HCT116 (cell line): Measurements from ENCODE around the gene SOX6. TPM values are rescaled to one million over a fixed set of nuclear protein-coding genes. Genes with fewer than 3 reads are reported as not detected.

Source experiments
- ATAC-seq: fragments of 200-7000 bp; cut with Tn5 transposase; 2 replicates; pipeline ENCODE4 v1.9.1; 2020; ENCODE audit warnings: mild to moderate bottlenecking, moderate library complexity
- BruUV-seq: library from RNA; stranded (reverse); fragments of 400-500 nt; replicated peaks from 2 replicates; lab custom pipeline; 2021; lab: Mats Ljungman, UMichigan
- CTCF ChIA-PET: fragments of 300-600 bp; sonication (Branson Sonifier 250); formaldehyde crosslinking; loops from one replicate; lab custom pipeline; 2021; ENCODE audit warnings: antibody characterized with exemption; lab: Charles Lee
- POLR2A ChIA-PET: fragments of 300-600, 350-600 bp; sonication (Branson Sonifier 250); formaldehyde crosslinking; loops from one replicate; lab custom pipeline; 2021; ENCODE audit warnings: antibody characterized with exemption; lab: Charles Lee
- RAD21 ChIA-PET, 2 experiments: fragments of 300-600 bp; sonication (Branson Sonifier 250); formaldehyde crosslinking; loops; one replicate each; lab custom pipeline; 2023; ENCODE audit warnings: low total read pairs in 2 of 2; ENCODE audit not compliant: uncharacterized antibody in 2 of 2, unreplicated experiment in 2 of 2, low non-redundant PET in 1 of 2; lab: Charles Lee
- DNase-seq: peaks from one replicate; pipeline ENCODE4 v3.0.0-alpha.2; 2010; ENCODE audit warnings: low read depth, low spot score
- H2AFZ ChIP-seq: fragments of 200-600 bp; shearing (Covaris generic), sonication (generic); 2 replicates; pipeline ENCODE4 v1.6.1; 2017; ENCODE audit warnings: low read depth, mixed run types, mixed read lengths, antibody characterized with exemption, low read length; ENCODE audit not compliant: poor library complexity, severe bottlenecking
- H3K27ac ChIP-seq: 2 replicates; pipeline ENCODE4 v1.5.1; 2012; ENCODE audit warnings: low read depth, low read length
- H3K27me3 ChIP-seq: fragments of 200-600 bp; sonication (generic); 2 replicates; pipeline ENCODE4 v1.6.1; 2016; ENCODE audit warnings: mixed run types, low read length, mixed read lengths; ENCODE audit not compliant: insufficient read depth
- H3K36me3 ChIP-seq, 2 experiments: fragments of 200-500 bp in 1 of 2; fragments of 200-600 bp in 1 of 2; sonication (Bioruptor generic) in 1 of 2; sonication (generic) in 1 of 2; 2 replicates each; pipeline versions ENCODE4 v1.5.1 to v1.6.1; 2014 to 2016; ENCODE audit warnings: low read length in 2 of 2, inconsistent platforms in 1 of 2, mixed read lengths in 1 of 2, mixed run types in 1 of 2; ENCODE audit not compliant: insufficient read depth in 2 of 2, control insufficient read depth in 1 of 2
- H3K4me1 ChIP-seq, 2 experiments: fragments of 200-600 bp in 1 of 2; sonication (generic) in 1 of 2; 2 replicates each; pipeline versions ENCODE4 v1.5.1 to v1.6.1; 2012 to 2017; ENCODE audit warnings: low read length in 2 of 2, inconsistent platforms in 1 of 2, mild to moderate bottlenecking in 1 of 2, mixed read lengths in 1 of 2, mixed run types in 1 of 2, moderate library complexity in 1 of 2; ENCODE audit not compliant: insufficient read depth in 2 of 2, control insufficient read depth in 1 of 2
- H3K4me2 ChIP-seq: fragments of 200-600 bp; sonication (generic); 2 replicates; pipeline ENCODE4 v1.6.1; 2017; ENCODE audit warnings: mixed run types, low read length, mixed read lengths
- H3K4me3 ChIP-seq, 2 experiments: fragments of 200-600 bp in 1 of 2; sonication (generic) in 1 of 2; replicated peaks in 1 of 2; 2 replicates each; pipeline ENCODE4 v1.5.1; 2011 to 2016; ENCODE audit warnings: low read length in 2 of 2, control low read depth in 1 of 2, low read depth in 1 of 2, mild to moderate bottlenecking in 1 of 2, mixed read lengths in 1 of 2, mixed run types in 1 of 2
- H3K79me2 ChIP-seq: fragments of 200-600 bp; sonication (generic); 2 replicates; pipeline ENCODE4 v1.6.1; 2017; ENCODE audit warnings: mild to moderate bottlenecking, mixed run types, low read length, moderate library complexity, mixed read lengths; ENCODE audit not compliant: insufficient read depth
- H3K9ac ChIP-seq: fragments of 200-600 bp; sonication (generic); 2 replicates; pipeline ENCODE4 v1.6.1; 2016; ENCODE audit warnings: low read length, mixed read lengths
- H3K9me2 ChIP-seq: fragments of 200-600 bp; sonication (generic), shearing (Covaris generic); 2 replicates; pipeline ENCODE4 v1.6.1; 2017; ENCODE audit warnings: mixed run types, mild to moderate bottlenecking, moderate library complexity; ENCODE audit not compliant: insufficient read depth
- H3K9me3 ChIP-seq, 2 experiments: fragments of 200-500 bp in 1 of 2; fragments of 200-600 bp in 1 of 2; sonication (Bioruptor generic) in 1 of 2; sonication (generic) in 1 of 2; 2 replicates each; pipeline ENCODE4 v1.6.1; 2014 to 2017; ENCODE audit warnings: low read length in 2 of 2, mixed read lengths in 2 of 2, inconsistent platforms in 1 of 2, low read depth in 1 of 2, mild to moderate bottlenecking in 1 of 2, mixed run types in 1 of 2, moderate library complexity in 1 of 2; ENCODE audit not compliant: control insufficient read depth in 1 of 2, insufficient read depth in 1 of 2
- H4K20me1 ChIP-seq: fragments of 200-600 bp; sonication (generic), shearing (Covaris generic); 2 replicates; pipeline ENCODE4 v1.6.1; 2017; ENCODE audit warnings: mixed run types, mild to moderate bottlenecking, moderate library complexity; ENCODE audit not compliant: insufficient read depth
- CBX3 ChIP-seq: IDR thresholded peaks from 2 replicates; pipeline ENCODE4 v1.6.1; 2012; ENCODE audit warnings: low read depth
- CEBPB ChIP-seq: IDR thresholded peaks from 2 replicates; pipeline ENCODE4 v1.6.1; 2012; ENCODE audit warnings: low read depth
- CTCF ChIP-seq, 3 experiments: fragments of 200-600 bp in 1 of 3; sonication (generic) in 1 of 3; IDR thresholded peaks in 2 of 3; conservative IDR thresholded peaks in 1 of 3; 2 replicates each; pipeline ENCODE4 v1.5.1; 2012 to 2017; ENCODE audit warnings: low read depth in 2 of 3, low read length in 2 of 3, antibody characterized with exemption in 1 of 3, borderline replicate concordance in 1 of 3, control low read depth in 1 of 3, mild to moderate bottlenecking in 1 of 3, mixed read lengths in 1 of 3, mixed run types in 1 of 3, moderate library complexity in 1 of 3; ENCODE audit not compliant: insufficient read depth in 1 of 3
- EZH2 ChIP-seq: fragments of 200-600 bp; sonication (generic); IDR thresholded peaks from 2 replicates; pipeline ENCODE4 v1.6.1; 2017; ENCODE audit warnings: antibody characterized with exemption, mixed run types
- EZH2phosphoT487 ChIP-seq: fragments of 200-600 bp; IDR thresholded peaks from 2 replicates; pipeline ENCODE4 v1.6.1; 2018; ENCODE audit warnings: antibody characterized with exemption, borderline replicate concordance
- FOSL1 ChIP-seq: IDR thresholded peaks from 2 replicates; pipeline ENCODE4 v1.6.1; 2012; ENCODE audit warnings: low read depth
- JUND ChIP-seq: IDR thresholded peaks from 2 replicates; pipeline ENCODE4 v1.6.1; 2012
- RAD21 ChIP-seq: IDR thresholded peaks from 2 replicates; pipeline ENCODE4 v1.6.1; 2012; ENCODE audit warnings: low read depth, mild to moderate bottlenecking
- SP1 ChIP-seq: IDR thresholded peaks from 2 replicates; pipeline ENCODE4 v1.6.1; 2012; ENCODE audit warnings: low read depth
- TCF7L2 ChIP-seq: IDR thresholded peaks from 2 replicates; pipeline ENCODE4 v1.7.0; 2011; ENCODE audit warnings: borderline replicate concordance, inconsistent platforms; ENCODE audit not compliant: insufficient read depth, insufficient read length; ENCODE audit errors: extremely low read depth
- YY1 ChIP-seq: IDR thresholded peaks from 2 replicates; pipeline ENCODE4 v1.6.1; 2011; ENCODE audit warnings: low read length, low read depth, moderate library complexity, mild to moderate bottlenecking; ENCODE audit not compliant: insufficient replicate concordance; ENCODE audit errors: extremely low read depth
- intact Hi-C: fragments of 100-400 bp; cut with micrococcal nuclease; formaldehyde crosslinking; loops from 2 replicates; pipeline ENCODE4 v1.10.0; 2022
- total RNA-seq: library from RNA; stranded (reverse); gene quantifications from one replicate; pipeline ENCODE4 v1.2.1, GENCODE V29; 2021; ENCODE audit not compliant: unreplicated experiment
- TF ChIP-seq, protein P1 (sequence below): IDR thresholded peaks from 2 replicates; pipeline ENCODE4 v1.6.1; 2011; ENCODE audit warnings: mild to moderate bottlenecking, low read length, moderate library complexity; ENCODE audit not compliant: insufficient replicate concordance; ENCODE audit errors: extremely low read depth

The SOX6 gene
- total RNA-seq, 1 experiment from 2014 or later, result 0.81 TPM

GRCh38 chr11:16346975-16347374, 9.4 kb downstream of the SOX6 start:
- H3K79me2 ChIP-seq, result no peaks in the 10 kb centered on the region
- BruUV-seq, result no TSS peak
- ChIA-PET CTCF (no interaction called here), RAD21 (no interaction called here), POLR2A (no interaction called here)
- H3K4me1 ChIP-seq, result no peaks in the 10 kb centered on the region
- H2AFZ ChIP-seq, result no peak overlapping the region
- ATAC-seq, result no peak
- no peaks in the 10 kb centered on the region for H3K36me3 ChIP-seq
- H3K27ac ChIP-seq, result no peak overlapping the region
- H3K9ac ChIP-seq, result no peak overlapping the region
- TF ChIP-seq JUND, result no peak
- no peak for TF ChIP-seq RAD21
- no peak for TF ChIP-seq YY1
- TF ChIP-seq EZH2phosphoT487, result no peak
- no peak for TF ChIP-seq SP1
- TF ChIP-seq CBX3, result no peak
- TF ChIP-seq TCF7L2, result no peak
- TF ChIP-seq CEBPB, result no peak
- TF ChIP-seq CTCF (IDR thresholded peaks at IDR 0.05 in 2 of 3, conservative IDR thresholded peaks at IDR 0.05 in 1 of 3; ENCODE audit: borderline replicate concordance in 1 of 3, insufficient read depth in 1 of 3, low read depth in 2 of 3, low read length in 2 of 3), result no peak
- no peak for DNase-seq
- no peaks in the 10 kb centered on the region for H4K20me1 ChIP-seq
- no peaks in the 10 kb centered on the region for H3K9me2 ChIP-seq
- peaks cover 18% of the 10 kb centered on the region for H3K27me3 ChIP-seq
- intact Hi-C loops, result no loop called here
- H3K4me2 ChIP-seq, result no peak overlapping the region
- no peaks in the 10 kb centered on the region for H3K9me3 ChIP-seq
- no peak overlapping the region for H3K4me3 ChIP-seq

- Histone ChIP-seq H3K4me2 (no peak overlapping the region), H3K9me3 (no peaks in the 10 kb centered on the region), H3K27ac (no peak overlapping the region), H3K9ac (no peak overlapping the region), H3K4me1 (no peaks in the 10 kb centered on the region), H2AFZ (no peak overlapping the region), H3K9me2 (no peaks in the 10 kb centered on the region), H3K27me3 (peaks cover 17% of the 10 kb centered on the region), H3K4me3 (no peak overlapping the region), H4K20me1 (no peaks in the 10 kb centered on the region), H3K79me2 (no peaks in the 10 kb centered on the region), H3K36me3 (no peaks in the 10 kb centered on the region)
- ChIA-PET POLR2A (no interaction called here), CTCF (no interaction called here), RAD21 (no interaction called here)
- intact Hi-C loops, result no loop called here
- DNase-seq (no peak), ATAC-seq (no peak)
- no peak for TF ChIP-seq CEBPB
- TF ChIP-seq TCF7L2, result no peak
- TF ChIP-seq, protein P1, sequence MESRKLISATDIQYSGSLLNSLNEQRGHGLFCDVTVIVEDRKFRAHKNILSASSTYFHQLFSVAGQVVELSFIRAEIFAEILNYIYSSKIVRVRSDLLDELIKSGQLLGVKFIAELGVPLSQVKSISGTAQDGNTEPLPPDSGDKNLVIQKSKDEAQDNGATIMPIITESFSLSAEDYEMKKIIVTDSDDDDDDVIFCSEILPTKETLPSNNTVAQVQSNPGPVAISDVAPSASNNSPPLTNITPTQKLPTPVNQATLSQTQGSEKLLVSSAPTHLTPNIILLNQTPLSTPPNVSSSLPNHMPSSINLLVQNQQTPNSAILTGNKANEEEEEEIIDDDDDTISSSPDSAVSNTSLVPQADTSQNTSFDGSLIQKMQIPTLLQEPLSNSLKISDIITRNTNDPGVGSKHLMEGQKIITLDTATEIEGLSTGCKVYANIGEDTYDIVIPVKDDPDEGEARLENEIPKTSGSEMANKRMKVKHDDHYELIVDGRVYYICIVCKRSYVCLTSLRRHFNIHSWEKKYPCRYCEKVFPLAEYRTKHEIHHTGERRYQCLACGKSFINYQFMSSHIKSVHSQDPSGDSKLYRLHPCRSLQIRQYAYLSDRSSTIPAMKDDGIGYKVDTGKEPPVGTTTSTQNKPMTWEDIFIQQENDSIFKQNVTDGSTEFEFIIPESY, result no peak
- TF ChIP-seq FOSL1, result no peak
- no peak for TF ChIP-seq EZH2
- no TSS peak for BruUV-seq
These were observed 14.5 kb downstream of the SOX6 start for GRCh38 chr11:16341853-16342252.
